ENCODE measurements around the gene PROB1. TPM values are rescaled to one million over a fixed set of nuclear protein-coding genes. Genes with fewer than 3 reads are reported as not detected.

PROB1 gene
- total and polyA plus RNA-seq, 2 of the 13 experiments (the other 11 are each of a cell fraction or from before 2014, with no cell fraction given): 0.69 to 1.1 TPM

DNA sequence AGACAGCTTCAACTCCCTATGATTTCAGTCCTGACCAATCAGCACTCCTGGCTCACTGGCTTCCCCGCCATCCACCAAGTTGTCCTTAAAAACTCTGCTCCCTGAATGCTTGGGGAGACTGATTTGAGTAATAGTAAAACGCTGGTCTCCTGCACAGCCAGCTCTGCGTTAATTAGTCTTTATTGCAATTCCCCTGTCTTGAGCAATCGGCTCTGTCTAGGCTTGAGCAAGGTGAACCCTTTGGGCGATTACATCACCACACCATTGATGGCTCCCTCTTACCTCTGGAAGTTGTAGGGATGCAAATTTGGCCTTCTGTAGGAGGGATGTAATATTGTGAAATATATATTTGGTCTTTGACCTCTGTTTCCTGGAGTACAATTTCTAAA, 8.9 kb downstream of the PROB1 start (continued):
- no peak for TF ChIP-seq ZNF407 (CRISPR knock-in tag; IDR thresholded peaks at IDR 0.05; ENCODE audit: not compliant biosample characterization)
- no peak for TF ChIP-seq SOX6 (IDR thresholded peaks at IDR 0.05)
- TF ChIP-seq SOX6 (CRISPR knock-in tag; IDR thresholded peaks at IDR 0.05): 0 out of 2 replicates have a peak, but pooled peaks have one; percentile 17
- no peak for TF ChIP-seq ZNF335 (CRISPR knock-in tag; IDR thresholded peaks at IDR 0.05)
- TF ChIP-seq, protein P1, sequence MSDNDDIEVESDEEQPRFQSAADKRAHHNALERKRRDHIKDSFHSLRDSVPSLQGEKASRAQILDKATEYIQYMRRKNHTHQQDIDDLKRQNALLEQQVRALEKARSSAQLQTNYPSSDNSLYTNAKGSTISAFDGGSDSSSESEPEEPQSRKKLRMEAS (IDR thresholded peaks at IDR 0.05): 0 out of 2 replicates have a peak, but pooled peaks have one; percentile 28
- TF ChIP-seq NR2F1 (CRISPR knock-in tag; IDR thresholded peaks at IDR 0.05): 0 out of 4 replicates have a peak, but pooled peaks of 1 of the 2 experiments have one; percentile 10
